HG03159 (cell line): ENCODE measurements around the gene MPHOSPH10.
"Not testable (repeated sequence)": the region's sequence is repeated elsewhere in the genome, so short reads cannot be mapped to it uniquely, and the experiment has no call there.

Experiments
- ATAC-seq: cut with Tn5 transposase; IDR thresholded peaks from one replicate; pipeline ENCODE4 v1.9.1; 2021; ENCODE audit warnings: mild to moderate bottlenecking, moderate library complexity; ENCODE audit not compliant: unreplicated experiment

MPHOSPH10 gene

DNA sequence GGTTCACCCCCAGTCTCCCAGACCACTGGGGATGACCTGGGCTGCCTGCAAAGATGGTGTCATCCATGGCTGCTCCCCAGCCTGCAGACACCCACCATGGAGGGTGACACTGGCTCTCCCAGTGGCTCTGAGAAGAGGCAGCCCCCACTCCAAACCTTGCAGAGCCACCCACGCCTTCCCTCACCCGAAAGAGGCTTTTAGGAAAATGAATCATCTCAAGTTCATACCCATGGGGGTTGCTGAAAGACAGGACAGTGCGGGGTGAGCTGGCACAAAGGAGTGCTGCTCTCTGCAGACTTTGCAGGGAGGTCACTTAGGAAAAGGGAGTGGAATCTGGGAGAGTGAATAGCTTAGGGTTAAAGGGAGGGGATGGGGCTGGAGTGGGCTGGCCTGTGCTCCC lies 36.4 kb downstream of the MPHOSPH10 start:
- ATAC-seq = no peak

DNA sequence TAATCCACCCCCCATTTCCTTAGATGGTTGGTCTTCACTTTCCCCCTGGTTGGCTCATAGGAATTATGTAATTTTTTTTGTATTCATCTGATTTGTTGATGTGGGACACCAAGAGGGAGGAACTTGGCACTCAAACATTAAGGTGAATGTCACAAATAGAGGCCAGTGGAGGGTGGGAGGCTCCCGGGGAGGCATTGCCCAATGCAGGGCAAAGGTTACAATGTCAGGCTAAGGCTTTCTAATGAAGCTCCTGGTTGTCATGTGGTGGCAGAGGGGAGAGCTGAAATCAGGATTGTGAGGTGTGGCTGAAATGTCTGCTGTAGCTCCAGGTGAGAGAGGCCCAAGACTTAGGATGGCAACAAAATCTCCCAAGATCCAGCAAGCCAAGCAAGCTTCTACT lies 42.7 kb downstream of the MPHOSPH10 start:
- ATAC-seq = no peak

DNA sequence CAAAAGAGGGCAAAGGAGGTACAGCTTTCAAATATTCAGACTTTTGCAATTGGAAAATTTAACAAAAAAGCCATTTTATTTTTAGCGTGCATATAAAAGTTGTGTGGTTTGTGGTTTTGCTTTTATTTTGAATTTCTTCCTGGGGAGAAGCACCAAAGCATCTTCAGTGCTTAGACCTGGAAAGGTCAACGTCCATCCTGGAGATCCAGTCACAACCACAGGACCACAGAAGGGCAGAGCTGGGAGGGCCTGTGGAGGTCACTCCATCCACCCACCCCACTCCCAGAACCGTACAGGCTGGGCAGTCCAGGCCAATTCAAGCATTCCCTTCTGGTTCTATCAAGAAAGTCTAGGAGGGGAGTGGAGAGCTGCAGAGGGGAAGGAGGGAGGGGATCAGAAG lies 43.8 kb downstream of the MPHOSPH10 start:
- no peak for ATAC-seq

- ATAC-seq = not testable (repeated sequence)
These were observed 48.4 kb downstream of the MPHOSPH10 start for GRCh38 chr2:71178836-71179235.

- ATAC-seq = no peak
These were observed 50.9 kb downstream of the MPHOSPH10 start for GRCh38 chr2:71181316-71181715.

DNA sequence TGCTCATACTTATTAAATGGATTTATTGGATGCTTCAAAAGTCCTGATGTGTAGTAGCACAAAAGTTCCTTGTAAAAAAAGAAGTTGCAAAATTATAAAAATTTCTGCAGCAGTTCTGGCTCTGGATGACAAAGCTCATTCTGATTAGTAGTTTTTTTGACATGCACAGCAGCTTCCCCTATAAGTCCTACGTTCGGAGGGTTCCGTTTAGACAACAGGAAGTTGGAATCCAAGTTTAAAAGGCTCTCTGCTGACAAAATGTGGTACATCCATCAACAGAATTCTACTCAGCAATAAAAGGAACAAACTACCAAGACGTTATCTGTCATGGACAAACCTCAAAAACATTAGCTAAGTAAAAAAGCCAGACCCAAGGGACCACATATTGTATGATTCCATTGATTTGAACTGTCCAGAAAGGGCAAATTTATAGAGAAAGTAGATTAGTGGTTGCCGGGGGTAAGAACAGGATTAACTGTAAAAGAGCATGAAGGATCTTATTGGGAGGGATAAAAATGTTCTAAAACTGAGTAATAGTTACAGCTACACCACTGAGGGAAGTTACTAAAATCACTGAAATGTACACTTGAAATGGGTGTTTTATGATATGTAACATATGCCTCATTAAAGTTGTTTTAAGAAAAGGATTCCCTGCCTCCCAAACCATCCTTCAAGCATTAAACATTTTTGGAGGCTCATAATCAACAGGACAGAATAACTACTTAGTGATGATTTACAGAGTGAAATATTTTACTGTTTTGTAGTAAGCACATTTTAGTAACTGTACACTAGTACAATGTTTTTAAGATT lies 53.1 kb downstream of the MPHOSPH10 start:
- ATAC-seq = not testable (repeated sequence)

DNA sequence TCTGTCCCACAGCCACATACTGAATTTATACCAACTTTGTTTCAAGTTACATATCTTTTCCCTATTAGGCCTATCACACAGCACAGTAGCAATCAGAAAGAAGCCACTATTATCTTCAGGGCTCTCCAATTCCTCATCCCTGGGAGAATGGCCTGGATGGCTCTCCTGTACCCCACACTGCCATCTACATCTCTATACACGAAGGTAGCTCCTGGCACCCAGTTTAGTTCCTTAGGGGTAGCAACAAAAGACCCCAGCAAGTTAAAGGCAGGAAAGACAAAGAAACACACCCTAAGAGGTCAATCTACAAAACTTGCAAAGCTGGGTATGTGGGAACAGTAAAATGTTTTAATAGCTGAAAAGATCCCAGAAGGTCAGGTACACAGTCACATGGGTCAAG lies 56.5 kb downstream of the MPHOSPH10 start:
- no peak for ATAC-seq

- no peak for ATAC-seq
These were observed 57.2 kb downstream of the MPHOSPH10 start for GRCh38 chr2:71187589-71187988.

GRCh38 chr2:71190656-71191569 lies 60.5 kb downstream of the MPHOSPH10 start:
- no peak for ATAC-seq

- ATAC-seq = no peak
These were observed 61.1 kb downstream of the MPHOSPH10 start for GRCh38 chr2:71191570-71191943.
